Epithelial cell of proximal tubule (primary cell): Measurements from ENCODE around the gene TMEM125. TPM values are rescaled to one million over a fixed set of nuclear protein-coding genes. Genes with fewer than 3 reads are reported as not detected.

Experiments
- DNase-seq: peaks from one replicate; pipeline ENCODE4 v3.0.0-alpha.2; 2011; ENCODE audit warnings: low read depth
- H3K4me3 ChIP-seq: 2 replicates; pipeline ENCODE4 v1.5.1; 2011; ENCODE audit warnings: low read depth, mild to moderate bottlenecking, low read length
- CTCF ChIP-seq: conservative IDR thresholded peaks from 2 replicates; pipeline ENCODE4 v1.5.1; 2012; ENCODE audit warnings: low read depth, mild to moderate bottlenecking, low read length
- total RNA-seq: library from RNA; depleted of rRNA; stranded (reverse); fragments of >200 nt; gene quantifications from 2 replicates; pipeline ENCODE4 v1.2.3, GENCODE V29; 2015

Gene TMEM125
- total RNA-seq, 1 donor from 2014 or later: 7.0 TPM

DNA sequence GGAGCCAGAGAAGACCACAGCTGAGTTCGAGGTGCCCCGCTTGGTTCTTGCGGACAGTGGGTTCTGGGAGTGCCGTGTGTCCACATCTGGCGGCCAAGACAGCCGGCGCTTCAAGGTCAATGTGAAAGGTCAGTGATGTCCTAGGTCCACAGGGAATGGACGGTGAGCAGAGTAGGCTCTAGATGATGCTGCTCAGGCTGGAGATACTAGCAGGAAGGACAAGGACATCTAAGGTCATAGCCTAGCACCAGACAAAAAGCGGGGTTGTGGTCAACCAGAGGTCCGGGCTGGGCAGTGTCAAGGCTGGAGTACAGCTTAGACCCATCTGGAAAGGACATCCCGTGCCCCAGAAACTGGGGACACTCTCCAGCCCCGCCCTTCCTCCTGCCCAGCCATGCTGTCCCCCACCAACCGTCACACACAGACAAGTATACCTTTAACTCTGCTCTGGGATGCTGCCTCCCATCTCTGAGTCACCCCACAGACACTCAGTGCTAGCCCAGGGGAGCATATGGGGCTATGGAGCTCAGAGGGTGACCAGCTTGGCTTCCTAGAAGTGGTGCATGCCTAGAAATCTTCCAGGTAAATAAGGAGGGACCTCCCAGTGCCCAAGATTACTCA lies 39.7 kb downstream of the TMEM125 start:
- no peak overlapping the region for H3K4me3 ChIP-seq
- DNase-seq: no peak
- no peak for TF ChIP-seq CTCF

DNA sequence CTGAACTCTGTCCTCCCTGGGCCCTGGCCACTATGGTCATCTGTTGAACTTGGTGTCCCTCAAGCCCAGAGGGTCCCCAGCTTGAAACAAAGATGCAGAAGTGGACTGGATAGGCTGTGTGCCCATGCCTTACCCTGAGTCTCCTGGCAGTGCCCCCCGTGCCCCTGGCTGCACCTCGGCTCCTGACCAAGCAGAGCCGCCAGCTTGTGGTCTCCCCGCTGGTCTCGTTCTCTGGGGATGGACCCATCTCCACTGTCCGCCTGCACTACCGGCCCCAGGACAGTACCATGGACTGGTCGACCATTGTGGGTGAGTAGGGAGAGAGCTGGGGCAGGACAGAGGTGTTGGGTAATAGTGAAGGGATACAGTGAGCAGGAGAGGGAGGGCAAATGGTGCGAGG lies 41.7 kb downstream of the TMEM125 start:
- no peak for TF ChIP-seq CTCF
- no peak for DNase-seq
- no peak overlapping the region for H3K4me3 ChIP-seq

- H3K4me3 ChIP-seq: no peak overlapping the region
- no peak for DNase-seq
- no peak for TF ChIP-seq CTCF
Observed at GRCh38 chr1:43312212-43312623, 42.4 kb downstream of the TMEM125 start.

- no peak overlapping the region for H3K4me3 ChIP-seq
- TF ChIP-seq CTCF: no peak
- DNase-seq: no peak
Observed at GRCh38 chr1:43312663-43313515, 43.1 kb downstream of the TMEM125 start.

DNA sequence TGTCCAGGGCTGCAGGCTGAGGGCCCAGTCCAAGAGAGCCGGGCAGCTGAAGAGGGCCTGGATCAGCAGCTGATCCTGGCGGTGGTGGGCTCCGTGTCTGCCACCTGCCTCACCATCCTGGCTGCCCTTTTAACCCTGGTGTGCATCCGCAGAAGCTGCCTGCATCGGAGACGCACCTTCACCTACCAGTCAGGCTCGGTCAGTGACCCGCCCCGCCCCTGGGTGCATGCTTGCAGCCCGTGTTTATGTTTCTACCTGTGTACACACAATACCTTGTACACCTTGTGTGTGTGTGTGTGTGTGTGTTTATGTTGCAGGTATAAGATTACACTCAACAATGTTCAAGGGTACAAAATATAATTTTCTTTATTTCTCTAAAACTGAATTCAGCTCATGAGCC lies 44.0 kb downstream of the TMEM125 start:
- TF ChIP-seq CTCF: no peak
- DNase-seq: no peak
- no peak overlapping the region for H3K4me3 ChIP-seq

DNA sequence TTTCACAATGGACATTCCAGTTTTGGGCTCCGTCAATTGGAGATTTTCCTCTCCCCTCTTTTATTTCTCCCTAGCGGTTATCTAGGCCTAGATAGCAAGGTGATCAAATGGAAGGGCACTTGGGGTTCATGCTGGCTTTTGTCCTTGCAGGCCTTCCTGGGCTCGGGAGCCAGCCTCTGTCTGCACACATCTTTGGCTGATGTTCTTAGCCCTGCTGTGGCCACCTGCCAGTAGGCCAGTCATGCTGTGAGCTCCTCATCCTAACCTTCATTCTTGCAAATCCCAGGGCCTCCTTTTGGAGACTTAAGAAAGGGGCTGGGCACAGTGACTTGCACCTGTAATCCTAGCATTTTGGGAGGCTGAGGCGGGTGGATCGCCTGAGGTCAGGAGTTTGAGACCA lies 44.5 kb downstream of the TMEM125 start:
- TF ChIP-seq CTCF: no peak
- H3K4me3 ChIP-seq: no peak overlapping the region
- DNase-seq: no peak
